Lower leg skin (tissue), 4 donors: Measurements from ENCODE around the gene FAH. TPM values are rescaled to one million over a fixed set of nuclear protein-coding genes. Genes with fewer than 3 reads are reported as not detected.
"Not testable (repeated sequence)": the region's sequence is repeated elsewhere in the genome, so short reads cannot be mapped to it uniquely, and the experiment has no call there.

ENCODE experiments used
- DNase-seq, 2 donors: peaks; one replicate each; pipeline ENCODE4 v3.0.0-alpha.2; 2019; ENCODE audit warnings: low spot score in 2 of 2
- H3K4me3 ChIP-seq: fragments of 200-600 bp; sonication (generic); 2 replicates; pipeline ENCODE4 v1.5.1; 2017; ENCODE audit warnings: mild to moderate bottlenecking, low read depth; ENCODE audit not compliant: poor library complexity, severe bottlenecking
- CTCF ChIP-seq, 3 donors: fragments of 450-650 bp; IDR thresholded peaks; one replicate each; pipeline ENCODE4 v1.5.1; 2016; ENCODE audit warnings: antibody characterized with exemption in 3 of 3, mild to moderate bottlenecking in 3 of 3, moderate library complexity in 2 of 3
- POLR2A ChIP-seq, 2 donors: fragments of 450-650 bp; IDR thresholded peaks; one replicate each; pipeline ENCODE4 v1.6.1; 2016 to 2017; ENCODE audit warnings: antibody characterized with exemption in 2 of 2, mild to moderate bottlenecking in 1 of 2, moderate library complexity in 1 of 2
- WGBS, 2 donors: methylation state at CpG; one replicate each; pipeline ENCODE4 v1.1.5; 2018; 5-methylcytosine and 5-hydroxymethylcytosine counted together
- intact Hi-C: fragments of 100-400 bp; cut with DNase I; formaldehyde crosslinking; loops from one replicate; pipeline ENCODE4 v1.15.0; 2023; ENCODE audit warnings: low total_unique reads
- total RNA-seq, 4 donors: library from RNA; depleted of rRNA; stranded (reverse); fragments of >200 nt; gene quantifications; one replicate each; pipeline ENCODE4 v1.1.0, GENCODE V29; 2016

FAH gene
- total RNA-seq, 4 donors from 2014 or later = 9.8 to 19.9 (median 11.8) TPM

- no peak overlapping the region for H3K4me3 ChIP-seq
- intact Hi-C loops = no loop called here
- DNase-seq = peak in 1 of 2 donors; percentile 74
- 66 to 67% methylated on average over 6 of the region's 6 CpGs for WGBS, 2 donors
- no peak for TF ChIP-seq POLR2A (IDR thresholded peaks at IDR 0.05)
- no peak for TF ChIP-seq CTCF (IDR thresholded peaks at IDR 0.05)
Measured at GRCh38 chr15:80151148-80151547, 1.7 kb upstream of the FAH start.

- H3K4me3 ChIP-seq = no peak overlapping the region
Measured at GRCh38 chr15:80151576-80151975, 1.2 kb upstream of the FAH start.

GRCh38 chr15:80152180-80152895 lies 461 bp upstream of the FAH start:
- intact Hi-C loops = no loop called here
- 3 to 4% methylated on average over 14 to 38 of the region's 41 CpGs for WGBS, 2 donors
- no peak for TF ChIP-seq CTCF (IDR thresholded peaks at IDR 0.05)
- no peak for TF ChIP-seq POLR2A (IDR thresholded peaks at IDR 0.05)
- peak; percentile 95 to 99 for DNase-seq
- H3K4me3 ChIP-seq = peak overlapping the region; percentile 60

More at GRCh38 chr15:80151576-80151975, 1.2 kb upstream of the FAH start:
- 54 to 66% methylated on average over 3 of the region's 3 CpGs for WGBS, 2 donors
- TF ChIP-seq POLR2A (IDR thresholded peaks at IDR 0.05) = no peak
- TF ChIP-seq CTCF (IDR thresholded peaks at IDR 0.05) = no peak
- intact Hi-C loops = no loop called here
- peak in 1 of 2 donors; percentile 69 for DNase-seq

GRCh38 chr15:80153900-80154299 lies 1.1 kb downstream of the FAH start:
- 80% methylated on average over 4 of the region's 4 CpGs for WGBS, 2 donors
- TF ChIP-seq POLR2A (IDR thresholded peaks at IDR 0.05) (no peak), CTCF (IDR thresholded peaks at IDR 0.05) (no peak)
- intact Hi-C loops = no loop called here
- H3K4me3 ChIP-seq = no peak overlapping the region
- DNase-seq = no peak

- TF ChIP-seq POLR2A (IDR thresholded peaks at IDR 0.05) = no peak
- TF ChIP-seq CTCF (IDR thresholded peaks at IDR 0.05) = no peak
- 85 to 86% methylated on average over 6 of the region's 6 CpGs for WGBS, 2 donors
- intact Hi-C loops = no loop called here
- no peak overlapping the region for H3K4me3 ChIP-seq
- DNase-seq = no peak
Measured at GRCh38 chr15:80154336-80154735, 1.5 kb downstream of the FAH start.

- intact Hi-C loops = no loop called here
- TF ChIP-seq CTCF (IDR thresholded peaks at IDR 0.05) (no peak), POLR2A (IDR thresholded peaks at IDR 0.05) (no peak)
- H3K4me3 ChIP-seq = no peak overlapping the region
- DNase-seq = no peak
- 79 to 84% methylated on average over 5 of the region's 5 CpGs for WGBS, 2 donors
Measured at GRCh38 chr15:80155001-80155377, 2.2 kb downstream of the FAH start.

- DNase-seq, H3K4me3 ChIP-seq, intact Hi-C loops: not testable (repeated sequence)
- WGBS, 2 donors = 77 to 87% methylated on average over 16 of the region's 16 CpGs
Measured at GRCh38 chr15:80155378-80156175, 2.8 kb downstream of the FAH start.
